SJSA1 (cell line): ENCODE results near the gene EFNA4. TPM values are rescaled to one million over a fixed set of nuclear protein-coding genes. Genes with fewer than 3 reads are reported as not detected.
A peak's percentile ranks its signal among the peaks of the same experiment; 100 is the strongest.

Experiments used
- DNase-seq, 2 experiments: peaks; one replicate each; pipeline ENCODE4 v3.0.0-alpha.2; 2015 to 2020; ENCODE audit warnings: low spot score in 2 of 2, low read depth in 1 of 2
- H3K27ac ChIP-seq: fragments of 250-450 bp; sonication (Bioruptor Pico); 2 replicates; pipeline ENCODE4 v1.5.1; 2020; ENCODE audit warnings: mild to moderate bottlenecking, moderate library complexity
- H3K27me3 ChIP-seq: fragments of 250-450 bp; sonication (Bioruptor Pico); replicated peaks from 2 replicates; pipeline ENCODE4 v1.5.1; 2020; ENCODE audit warnings: mild to moderate bottlenecking, moderate library complexity
- H3K36me3 ChIP-seq: fragments of 250-450 bp; sonication (Bioruptor Pico); 2 replicates; pipeline ENCODE4 v1.5.1; 2020; ENCODE audit warnings: mild to moderate bottlenecking
- H3K4me1 ChIP-seq: fragments of 250-450 bp; sonication (Bioruptor Pico); replicated peaks from 2 replicates; pipeline ENCODE4 v1.6.1; 2021; ENCODE audit warnings: mild to moderate bottlenecking
- H3K4me3 ChIP-seq: fragments of 250-450 bp; sonication (Bioruptor Pico); 2 replicates; pipeline ENCODE4 v1.5.1; 2020; ENCODE audit warnings: mild to moderate bottlenecking
- H3K9me3 ChIP-seq: fragments of 250-450 bp; sonication (Bioruptor Pico); replicated peaks from 2 replicates; pipeline ENCODE4 v1.5.1; 2020; ENCODE audit warnings: mild to moderate bottlenecking
- total RNA-seq: library from RNA; depleted of rRNA; stranded (reverse); fragments of >200 nt; shearing (Covaris generic); gene quantifications from 2 replicates; pipeline ENCODE4 v1.2.3, GENCODE V29; 2014

EFNA4 gene
- total RNA-seq, 1 experiment from 2014 or later = 4.7 TPM

- H3K4me1 ChIP-seq = no peaks in the 10 kb centered on the region
- no peaks in the 10 kb centered on the region for H3K9me3 ChIP-seq
- no peak overlapping the region for H3K27ac ChIP-seq
- H3K27me3 ChIP-seq = peaks cover 4% of the 10 kb centered on the region; the same call in 1 of the 2 replicates
- H3K36me3 ChIP-seq = no peaks in the 10 kb centered on the region
- no peak overlapping the region for H3K4me3 ChIP-seq
- no peak for DNase-seq
These were observed 24.3 kb upstream of the EFNA4 start for GRCh38 chr1:155039308-155039669.

DNA sequence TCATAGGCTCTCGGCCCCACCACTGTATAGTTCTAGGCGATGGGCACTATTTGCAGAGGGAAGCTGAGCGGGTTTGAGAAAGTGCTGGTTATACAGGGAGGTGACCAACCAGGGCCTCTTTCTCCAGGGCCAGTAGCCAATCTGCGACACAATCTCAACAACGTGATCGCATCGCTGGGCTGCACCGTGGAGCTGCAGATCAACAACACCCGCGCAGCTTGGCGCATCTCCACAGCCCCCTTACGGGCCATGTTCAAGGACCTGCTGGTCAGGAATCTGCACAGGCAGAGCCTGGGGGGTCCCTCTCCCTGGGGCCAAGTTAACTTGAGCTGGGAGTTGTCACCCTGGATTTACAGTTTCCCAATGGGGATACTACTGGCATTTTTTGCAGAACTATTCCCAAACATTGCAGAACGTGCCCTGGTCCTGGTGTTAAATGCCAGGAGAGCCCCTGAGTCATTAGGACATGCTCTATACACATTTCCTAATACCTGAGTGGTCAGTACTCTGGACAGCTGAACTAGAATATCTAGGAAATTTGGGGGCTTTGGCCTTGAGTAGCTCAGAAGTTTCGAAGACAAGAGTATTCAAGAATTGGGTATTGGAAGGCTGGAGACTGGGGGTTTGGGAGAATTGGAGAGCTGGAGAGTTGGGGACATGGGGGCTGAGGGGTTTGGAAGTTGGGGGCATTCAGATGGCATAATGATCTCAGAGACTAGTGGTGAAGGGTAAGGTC lies 23.0 kb upstream of the EFNA4 start:
- H3K27ac ChIP-seq = no peak overlapping the region
- no peak for DNase-seq
- H3K36me3 ChIP-seq = no peaks in the 10 kb centered on the region
- no peak overlapping the region for H3K4me3 ChIP-seq
- 0 out of 2 replicates have a peak, but pooled peaks cover 4% of the 10 kb centered on the region for H3K27me3 ChIP-seq
- peaks cover 8% of the 10 kb centered on the region for H3K4me1 ChIP-seq
- no peaks in the 10 kb centered on the region for H3K9me3 ChIP-seq

GRCh38 chr1:155042789-155043188 lies 20.8 kb upstream of the EFNA4 start:
- no peaks in the 10 kb centered on the region for H3K9me3 ChIP-seq
- no peak for DNase-seq

GRCh38 chr1:155043301-155043702 lies 20.2 kb upstream of the EFNA4 start:
- Histone ChIP-seq H3K4me3 (no peak overlapping the region), H3K27ac (no peak overlapping the region), H3K27me3 (no peaks in the 10 kb centered on the region), H3K36me3 (no peaks in the 10 kb centered on the region), H3K4me1 (peaks cover 9% of the 10 kb centered on the region), H3K9me3 (no peaks in the 10 kb centered on the region)
- no peak for DNase-seq

More at GRCh38 chr1:155042789-155043188, 20.8 kb upstream of the EFNA4 start:
- no peak overlapping the region for H3K4me3 ChIP-seq
- H3K36me3 ChIP-seq = no peaks in the 10 kb centered on the region
- H3K27ac ChIP-seq = no peak overlapping the region
- peaks cover 9% of the 10 kb centered on the region for H3K4me1 ChIP-seq
- no peaks in the 10 kb centered on the region for H3K27me3 ChIP-seq

DNA sequence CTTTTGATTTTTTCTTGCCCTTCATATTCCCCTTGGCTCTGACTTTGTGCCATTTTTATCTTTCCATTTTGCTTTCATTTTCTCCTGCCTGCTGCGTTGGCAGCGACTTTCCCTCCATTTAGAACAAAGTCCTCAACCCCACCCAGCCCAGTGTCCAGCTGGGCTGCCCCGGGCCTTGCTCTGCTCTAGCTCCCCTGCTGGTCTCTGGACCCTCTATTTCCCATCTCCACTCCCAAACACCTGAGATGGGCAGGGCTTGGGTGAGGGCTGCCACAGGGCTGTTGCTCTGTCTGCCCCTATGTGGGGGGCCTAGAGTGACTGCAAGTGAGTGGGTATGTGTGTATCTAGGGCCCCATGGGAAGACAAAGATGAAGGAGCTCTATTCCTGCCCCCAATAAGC lies 19.7 kb upstream of the EFNA4 start:
- no peak for DNase-seq
- H3K9me3 ChIP-seq = no peaks in the 10 kb centered on the region
- H3K36me3 ChIP-seq = no peaks in the 10 kb centered on the region
- H3K4me3 ChIP-seq = no peak overlapping the region
- H3K27ac ChIP-seq = no peak overlapping the region
- H3K4me1 ChIP-seq = peaks cover 9% of the 10 kb centered on the region
- H3K27me3 ChIP-seq = no peaks in the 10 kb centered on the region

GRCh38 chr1:155044365-155044764 lies 19.2 kb upstream of the EFNA4 start:
- no peak overlapping the region for H3K4me3 ChIP-seq
- H3K27ac ChIP-seq = no peak overlapping the region
- H3K27me3 ChIP-seq = no peaks in the 10 kb centered on the region
- peaks cover 14% of the 10 kb centered on the region for H3K4me1 ChIP-seq
- H3K36me3 ChIP-seq = no peaks in the 10 kb centered on the region
- no peaks in the 10 kb centered on the region for H3K9me3 ChIP-seq
- no peak for DNase-seq

- Histone ChIP-seq H3K4me1 (peaks cover 20% of the 10 kb centered on the region), H3K4me3 (no peak overlapping the region), H3K36me3 (no peaks in the 10 kb centered on the region), H3K27me3 (no peaks in the 10 kb centered on the region), H3K9me3 (no peaks in the 10 kb centered on the region), H3K27ac (no peak overlapping the region)
- DNase-seq = peak; percentile 63 to 82
These were observed 18.5 kb upstream of the EFNA4 start for GRCh38 chr1:155044812-155045657.

- Histone ChIP-seq H3K9me3 (no peaks in the 10 kb centered on the region), H3K36me3 (no peaks in the 10 kb centered on the region), H3K27ac (no peak overlapping the region), H3K4me1 (peaks cover 44% of the 10 kb centered on the region), H3K4me3 (no peak overlapping the region), H3K27me3 (no peaks in the 10 kb centered on the region)
- DNase-seq = no peak
These were observed 14.8 kb upstream of the EFNA4 start for GRCh38 chr1:155048449-155049334.

DNA sequence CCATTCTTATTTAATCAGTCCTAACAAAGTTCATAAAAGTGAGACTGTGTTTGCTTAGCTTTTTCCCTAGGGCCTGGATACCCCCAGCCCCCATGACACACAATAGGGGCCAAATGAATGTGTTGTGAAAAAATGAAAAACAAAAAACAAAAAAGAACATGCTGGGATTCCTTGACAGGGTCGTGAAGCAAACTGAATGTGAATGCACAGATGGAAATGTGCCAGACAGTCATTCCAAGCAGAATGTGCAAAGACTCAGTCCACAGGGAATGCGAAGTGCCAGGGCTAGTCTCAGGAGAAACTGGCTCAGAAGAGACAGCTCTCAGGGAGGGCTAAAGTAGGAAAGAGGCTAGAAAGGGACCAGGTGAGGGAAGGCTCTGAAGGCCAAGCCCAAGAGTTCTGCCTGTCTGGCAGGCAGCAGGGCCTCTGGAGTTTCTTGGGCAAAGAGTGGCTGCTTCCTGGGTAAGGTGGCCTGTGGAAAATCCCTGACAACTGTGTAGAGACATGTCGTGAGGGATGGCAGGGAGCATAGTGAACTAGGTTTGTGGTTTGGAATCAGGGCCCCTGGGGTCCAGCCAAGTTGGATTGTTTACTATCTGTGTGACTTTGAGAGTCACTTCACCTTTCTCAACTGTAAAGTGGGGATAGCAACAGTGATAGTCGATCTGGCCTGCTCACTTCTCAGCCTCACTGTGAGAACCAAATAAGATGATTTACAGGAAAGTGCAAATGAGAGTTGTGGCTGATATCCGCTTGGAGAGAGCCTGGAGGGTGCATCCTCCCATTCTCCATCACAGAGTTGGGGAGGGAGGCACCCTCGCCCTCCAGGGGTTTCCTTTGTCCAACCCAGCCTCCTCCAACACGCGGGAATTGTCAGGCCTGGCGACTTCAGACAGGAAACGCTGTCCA lies 13.6 kb upstream of the EFNA4 start:
- DNase-seq = peak in 1 of 2 experiments; percentile 37
- H3K36me3 ChIP-seq = no peaks in the 10 kb centered on the region
- H3K27me3 ChIP-seq = no peaks in the 10 kb centered on the region
- no peaks in the 10 kb centered on the region for H3K9me3 ChIP-seq
- peak overlapping the region; percentile 31 for H3K27ac ChIP-seq
- peaks cover 41% of the 10 kb centered on the region for H3K4me1 ChIP-seq
- H3K4me3 ChIP-seq = peak overlapping the region; percentile 50

DNA sequence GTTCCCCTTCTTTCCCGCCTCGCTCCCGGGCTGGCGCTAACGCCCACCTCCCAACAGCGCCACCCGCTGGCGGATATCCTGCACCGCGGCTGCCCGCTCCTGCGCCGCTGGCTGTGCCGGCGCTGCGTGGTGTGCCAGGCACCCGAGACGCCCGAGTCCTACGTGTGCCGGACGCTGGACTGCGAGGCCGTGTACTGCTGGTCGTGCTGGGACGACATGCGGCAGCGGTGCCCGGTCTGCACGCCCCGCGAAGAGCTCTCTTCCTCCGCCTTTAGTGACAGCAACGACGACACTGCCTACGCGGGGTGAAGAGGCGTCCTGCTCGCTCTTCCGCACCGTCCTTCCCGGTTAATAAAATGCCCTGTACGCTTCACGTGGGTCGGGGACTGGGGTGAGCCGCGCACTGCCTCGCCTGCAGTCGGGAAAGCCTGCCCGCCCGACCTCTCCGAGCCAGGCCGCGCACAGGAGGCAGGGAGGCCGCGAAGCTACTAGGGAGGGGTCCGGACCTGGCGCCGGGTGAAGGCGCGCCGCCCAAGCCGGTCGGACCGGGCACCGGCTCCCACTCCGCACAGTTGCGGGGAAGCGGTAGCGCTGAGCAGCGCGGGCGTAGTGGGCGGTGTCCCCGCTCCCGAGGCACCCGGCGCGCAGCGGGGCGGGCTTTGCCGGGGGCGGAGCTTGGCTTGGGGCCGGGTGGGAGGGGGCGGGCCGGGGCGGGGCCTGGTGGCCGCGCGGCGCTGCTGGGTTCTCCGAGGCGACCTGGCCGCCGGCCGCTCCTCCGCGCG lies 12.8 kb upstream of the EFNA4 start, which contains the start of gene ADAM15:
ADAM15 (plus strand) TSS at position 757 of the 782 bp plus-strand sequence. CDS start 71 bp downstream, outside the sequence.
- Histone ChIP-seq H3K9me3 (no peaks in the 10 kb centered on the region), H3K4me3 (peak within 1 kb of the TSS; percentile 50), H3K27me3 (no peaks in the 10 kb centered on the region), H3K27ac (peak within 1 kb of the TSS; percentile 31), H3K4me1 (peaks cover 34% of the 10 kb centered on the region), H3K36me3 (no peaks in the 10 kb centered on the region)
- peak; percentile 84 to 85 for DNase-seq

GRCh38 chr1:155051342-155051776 lies 12.2 kb upstream of the EFNA4 start:
- no peaks in the 10 kb centered on the region for H3K36me3 ChIP-seq
- H3K27ac ChIP-seq = no peak overlapping the region
- H3K4me3 ChIP-seq = peak overlapping the region; percentile 50
- peak in 1 of 2 experiments; percentile 55 for DNase-seq
- peaks cover 34% of the 10 kb centered on the region for H3K4me1 ChIP-seq
- H3K9me3 ChIP-seq = no peaks in the 10 kb centered on the region
- H3K27me3 ChIP-seq = no peaks in the 10 kb centered on the region

- Histone ChIP-seq H3K4me1 (peaks cover 34% of the 10 kb centered on the region), H3K27ac (no peak overlapping the region), H3K9me3 (no peaks in the 10 kb centered on the region), H3K36me3 (no peaks in the 10 kb centered on the region), H3K27me3 (no peaks in the 10 kb centered on the region), H3K4me3 (peak overlapping the region; percentile 50)
- DNase-seq = peak in 1 of 2 experiments; percentile 37
These were observed 11.7 kb upstream of the EFNA4 start for GRCh38 chr1:155051777-155052398.
